HG03064 (cell line): ENCODE measurements around the gene NFATC1.
"Not testable (repeated sequence)": the region's sequence is repeated elsewhere in the genome, so short reads cannot be mapped to it uniquely, and the experiment has no call there.

ENCODE experiments used
- ATAC-seq: cut with Tn5 transposase; IDR thresholded peaks from one replicate; pipeline ENCODE4 v1.9.1; 2021; ENCODE audit warnings: low read depth; ENCODE audit not compliant: unreplicated experiment

NFATC1 gene

DNA sequence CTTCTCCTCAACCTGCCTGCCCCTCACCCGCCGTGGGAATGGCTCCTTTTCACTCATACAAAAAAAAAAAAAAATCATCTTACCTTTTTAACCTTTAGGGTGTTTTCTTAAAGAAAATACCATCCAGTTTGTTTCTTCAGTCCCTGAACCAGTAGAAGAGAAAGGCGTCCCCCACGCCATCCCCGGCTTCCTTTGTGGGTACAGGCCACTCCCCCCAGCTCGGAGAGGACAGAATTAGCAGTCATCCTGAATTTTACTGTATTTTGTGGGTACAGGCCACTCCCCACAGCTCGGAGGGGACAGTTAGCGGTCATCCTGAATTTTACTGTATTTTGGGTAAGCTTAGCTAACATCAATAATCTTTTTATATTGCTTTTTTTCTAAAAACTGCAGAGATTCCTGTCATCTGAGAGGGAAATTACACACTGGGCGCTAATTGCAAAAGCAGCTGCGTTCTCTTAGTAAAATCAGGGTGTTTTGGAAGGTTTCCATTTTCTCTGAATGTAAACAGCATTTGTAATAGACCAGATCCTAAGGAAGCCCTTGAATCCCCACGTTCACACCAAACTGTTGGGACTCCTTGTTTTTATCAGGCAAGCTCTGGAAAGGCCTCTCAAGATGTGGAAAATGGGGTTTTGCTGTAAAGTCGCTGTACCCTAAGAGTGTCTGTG, 72.5 kb downstream of the NFATC1 start:
- ATAC-seq: no peak

DNA sequence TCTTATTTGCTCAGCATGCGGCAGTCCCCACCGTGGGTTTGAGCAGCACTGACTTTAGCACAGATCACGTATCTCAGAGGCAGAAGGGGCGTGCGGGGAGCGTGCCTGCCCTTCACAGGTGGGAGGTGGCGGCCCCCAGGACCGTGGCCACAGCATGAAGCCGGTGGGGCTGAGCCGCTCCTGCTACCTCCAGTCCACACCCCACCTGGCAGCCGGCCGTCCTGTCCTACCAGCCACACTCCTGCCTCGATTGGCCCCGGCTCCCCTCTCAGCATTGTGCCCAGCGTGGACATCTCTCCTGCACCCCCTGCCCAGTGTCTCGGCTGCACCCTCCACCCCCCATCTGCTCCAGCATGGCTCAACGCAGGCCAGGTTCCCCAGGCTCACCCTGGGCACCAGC, 73.6 kb downstream of the NFATC1 start:
- ATAC-seq: no peak

DNA sequence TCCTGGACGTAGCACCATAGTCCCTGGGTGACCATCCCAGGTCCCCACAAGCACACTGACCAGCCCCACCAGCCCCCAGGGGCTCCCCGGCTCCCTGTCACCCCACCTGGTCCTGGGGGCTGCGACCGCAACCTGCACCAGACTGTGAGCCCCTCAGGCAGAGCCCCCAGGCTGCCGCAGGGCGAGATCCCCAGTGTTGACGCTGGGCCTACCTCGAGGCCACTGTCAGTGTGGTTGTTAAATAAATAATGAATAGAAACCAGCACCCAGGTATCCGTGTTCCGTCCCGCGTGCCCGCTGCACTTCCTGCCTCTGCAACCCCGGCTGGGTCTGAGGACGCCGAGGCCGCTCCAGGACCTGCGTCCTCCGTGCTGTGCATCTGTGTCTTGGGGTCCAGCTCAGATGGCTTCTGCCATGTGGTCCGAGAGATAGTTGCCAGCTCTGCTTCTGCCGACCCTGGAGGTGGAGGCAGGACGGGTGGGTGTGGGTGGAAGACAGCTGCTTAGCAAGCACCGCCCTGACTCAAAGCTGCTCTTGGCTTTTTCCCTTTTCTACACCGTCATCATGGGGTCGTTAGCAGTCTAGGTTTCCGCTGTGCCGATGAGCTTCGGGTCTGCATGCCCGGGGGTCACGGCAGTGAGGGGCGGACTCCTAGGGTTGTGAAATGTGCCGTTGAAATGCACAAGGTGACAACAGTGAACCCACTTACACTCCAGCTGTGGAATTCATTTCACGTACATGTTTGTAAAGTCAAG, 74.2 kb downstream of the NFATC1 start:
- no peak for ATAC-seq

DNA sequence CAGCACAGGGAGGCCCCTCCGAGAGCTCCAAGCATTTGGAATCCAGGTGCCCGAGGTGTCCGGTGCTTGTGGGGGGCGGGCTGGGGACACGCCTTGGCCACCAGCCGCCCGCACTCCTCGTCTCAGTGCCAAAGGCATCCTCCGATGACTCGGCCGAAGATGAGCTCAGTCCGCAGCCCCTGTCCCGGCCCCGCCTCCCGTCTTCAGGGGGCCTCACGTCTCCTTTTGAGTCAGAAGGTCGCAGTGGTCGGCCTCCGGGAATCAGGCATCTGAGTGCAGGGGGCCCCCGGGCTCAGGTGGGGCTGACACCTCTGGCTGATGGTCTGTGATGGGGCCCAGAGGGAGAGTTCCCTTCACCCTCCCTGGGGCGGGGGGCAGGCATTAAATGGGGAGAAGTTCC, 74.8 kb downstream of the NFATC1 start:
- no peak for ATAC-seq

DNA sequence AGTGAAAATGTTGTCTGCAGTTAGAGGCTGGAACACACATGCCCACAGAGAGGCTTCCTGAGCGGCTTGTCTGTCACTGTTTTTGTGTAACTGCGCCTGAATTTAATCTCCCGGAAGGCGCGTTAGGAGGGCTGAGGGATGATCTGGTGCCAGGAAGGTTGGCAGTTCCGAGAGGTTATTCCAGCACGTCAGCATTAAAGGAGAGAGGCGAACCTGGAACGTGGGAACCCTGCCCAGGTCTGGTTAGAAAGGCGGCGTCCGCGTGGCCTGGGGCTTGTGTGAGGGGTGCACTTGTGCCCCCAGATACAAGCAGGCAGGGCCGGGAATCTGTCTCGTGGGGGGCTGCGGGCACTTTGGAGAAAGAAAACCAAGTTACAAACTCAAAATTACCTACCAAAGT, 75.3 kb downstream of the NFATC1 start:
- ATAC-seq: no peak

DNA sequence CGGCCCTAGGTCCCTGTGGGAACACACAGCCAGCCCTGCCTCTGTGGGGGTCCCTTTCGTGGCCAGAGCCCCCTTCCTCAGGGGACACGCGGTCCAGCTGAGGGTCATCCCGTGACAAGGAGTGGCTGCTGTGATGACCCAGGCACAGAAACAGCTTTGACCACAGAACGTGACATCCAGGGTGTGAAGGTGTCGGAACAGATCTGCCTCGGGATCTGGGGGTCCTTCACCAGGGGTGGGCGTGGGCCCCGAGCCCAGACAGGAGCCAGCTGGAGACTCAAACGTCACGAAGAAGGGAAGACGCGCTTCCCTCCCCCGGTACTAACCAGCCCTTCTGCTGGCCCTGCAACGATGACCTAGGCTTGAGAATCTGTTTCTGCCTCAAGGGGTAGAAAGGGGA, 75.9 kb downstream of the NFATC1 start:
- no peak for ATAC-seq

DNA sequence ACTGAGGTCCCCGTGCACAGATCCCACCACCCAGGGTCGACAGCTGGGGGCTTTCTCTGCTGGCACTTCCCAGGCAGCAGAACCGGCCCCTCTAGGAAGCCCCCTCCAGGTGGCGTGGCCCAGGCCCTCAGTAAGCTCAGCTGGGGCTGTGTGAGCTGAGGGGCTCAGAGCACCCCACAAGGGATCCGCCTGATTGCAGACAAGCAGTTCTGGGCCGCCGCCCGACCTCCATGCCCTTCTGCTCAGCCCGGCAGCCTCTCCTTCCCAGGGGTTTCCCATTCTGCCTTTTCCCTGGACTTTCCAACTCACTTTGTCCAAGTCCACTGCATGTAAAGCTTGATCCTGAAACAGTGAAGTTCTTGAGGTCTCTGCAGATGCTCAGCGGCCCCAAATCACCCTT, 76.4 kb downstream of the NFATC1 start:
- ATAC-seq: no peak

DNA sequence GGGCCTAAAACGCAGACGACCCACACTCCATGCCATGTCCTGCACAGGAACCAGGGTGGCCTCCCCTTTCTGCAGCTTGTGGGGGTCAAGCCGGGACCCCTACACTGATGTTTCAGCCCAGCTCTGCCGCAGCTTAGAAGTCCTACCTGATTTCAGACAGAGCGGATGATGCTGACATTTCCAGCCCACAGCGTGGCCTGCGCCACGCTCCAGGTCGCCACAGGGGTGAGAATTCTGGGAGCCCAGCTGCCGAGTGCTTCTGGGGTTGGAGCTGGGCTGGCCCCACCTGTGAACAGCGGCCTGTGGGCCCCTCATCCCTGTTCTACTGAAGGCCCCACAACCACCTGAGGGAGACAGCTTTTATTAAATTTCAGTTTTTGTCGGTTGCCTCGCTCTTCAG, 77.2 kb downstream of the NFATC1 start:
- no peak for ATAC-seq

DNA sequence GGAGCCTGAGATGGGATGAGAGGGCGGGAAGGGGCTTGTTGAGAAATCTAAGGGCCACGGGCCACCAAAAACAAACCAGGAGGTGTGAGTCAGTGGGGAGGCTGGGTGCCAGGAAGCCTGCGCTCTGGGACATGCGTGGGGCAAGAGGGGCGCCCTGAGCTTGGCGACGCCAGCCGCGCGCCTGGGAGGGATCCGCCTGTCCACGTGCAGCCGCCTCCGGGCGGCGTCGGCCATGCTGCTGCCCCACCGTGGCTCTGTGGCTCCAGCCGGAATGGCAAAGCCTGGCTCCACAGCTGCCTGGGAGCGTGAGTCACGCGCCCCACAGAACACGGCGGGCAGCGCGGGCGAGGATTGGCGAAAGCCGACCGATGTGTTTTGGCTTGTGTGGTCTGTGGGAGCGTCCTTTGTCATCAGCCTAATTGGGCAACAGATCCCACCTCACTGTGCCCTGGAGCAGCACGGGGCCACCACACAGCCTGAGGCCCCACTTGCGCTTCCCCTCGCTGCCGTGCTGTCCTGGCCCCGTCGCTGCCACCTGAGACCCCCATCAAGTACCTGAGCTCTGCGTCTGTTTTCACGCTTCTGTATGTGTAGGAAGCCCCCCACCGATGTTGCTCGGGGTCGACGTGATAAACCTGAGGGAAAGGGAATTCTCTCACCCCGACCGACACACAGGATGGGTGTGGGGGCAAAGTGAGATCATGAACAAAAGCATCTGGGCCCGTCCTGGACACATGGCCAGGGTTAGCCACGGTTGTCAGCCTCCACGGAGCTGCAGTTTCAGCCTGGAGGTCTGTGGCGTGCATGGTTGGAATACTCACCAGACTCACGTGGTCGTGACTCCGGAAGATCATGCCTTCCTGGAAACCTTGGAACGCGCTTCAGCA, 80.5 kb downstream of the NFATC1 start:
- no peak for ATAC-seq

DNA sequence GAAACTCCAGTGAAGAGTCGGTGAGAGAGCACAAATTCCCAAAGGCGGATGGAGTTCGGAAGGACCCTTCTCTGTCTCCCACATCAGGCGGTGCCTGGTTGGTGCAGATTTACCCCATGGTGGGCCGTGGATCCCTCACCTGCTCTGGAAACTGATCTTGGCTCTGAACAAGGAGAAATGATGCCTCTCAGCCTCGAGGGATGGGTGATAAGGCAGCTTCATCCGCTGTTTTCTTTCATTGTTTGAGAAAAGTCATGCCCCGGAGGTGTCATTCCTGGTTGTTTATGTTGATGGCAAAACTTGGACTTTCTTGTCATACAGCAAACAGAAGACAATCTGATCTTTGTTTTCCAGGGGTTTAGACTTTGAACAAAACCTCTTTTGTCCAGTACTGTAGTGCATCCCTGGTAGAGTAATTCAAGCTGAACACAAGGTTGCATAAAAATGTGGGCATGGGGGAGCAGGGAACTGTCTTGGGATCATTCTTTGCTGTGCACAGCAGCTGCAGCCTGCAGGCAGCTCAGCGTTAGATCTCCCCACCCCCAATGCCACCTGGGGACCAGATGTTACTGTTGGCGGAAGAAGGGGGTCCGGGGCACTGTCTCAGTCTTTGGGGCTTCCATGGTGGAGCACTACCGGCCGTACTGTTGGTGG, 81.3 kb downstream of the NFATC1 start:
- ATAC-seq: no peak

DNA sequence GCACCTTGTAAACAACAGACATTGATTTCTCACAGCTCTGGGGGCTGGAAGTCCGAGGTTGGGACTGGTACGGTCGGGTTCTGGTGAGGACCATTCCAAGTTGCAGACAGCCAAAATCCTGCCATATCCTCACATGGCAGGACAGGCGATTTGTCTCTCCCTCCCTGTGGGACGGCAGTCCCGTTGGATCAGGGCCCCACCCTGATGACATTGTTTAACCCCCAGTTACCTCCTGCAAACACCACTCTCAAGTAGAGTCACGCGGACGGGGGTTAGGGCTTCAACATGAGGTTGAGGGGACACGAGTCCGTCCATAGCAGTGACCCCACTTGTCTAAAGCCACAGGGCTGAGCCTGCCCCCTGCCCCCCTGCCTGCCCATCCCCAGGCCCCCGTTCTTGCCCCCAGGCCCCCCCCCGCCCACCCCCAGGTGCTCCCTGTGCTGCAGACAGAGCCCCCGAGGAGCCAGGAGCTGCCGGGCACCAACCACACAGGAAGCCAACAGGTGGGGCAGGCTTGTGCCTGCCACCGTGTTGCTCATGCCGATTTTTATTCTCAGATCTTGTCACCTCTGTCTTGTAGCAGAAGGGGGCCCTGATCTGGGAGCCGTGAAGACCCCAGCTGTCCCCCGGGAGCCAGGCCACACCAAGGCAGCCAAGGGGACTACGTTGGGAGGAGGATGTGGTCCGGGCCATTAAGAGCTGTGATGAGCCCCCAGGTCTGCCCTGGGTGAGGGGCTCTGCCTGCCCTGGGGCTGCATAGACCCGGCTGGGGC, 82.2 kb downstream of the NFATC1 start:
- no peak for ATAC-seq

DNA sequence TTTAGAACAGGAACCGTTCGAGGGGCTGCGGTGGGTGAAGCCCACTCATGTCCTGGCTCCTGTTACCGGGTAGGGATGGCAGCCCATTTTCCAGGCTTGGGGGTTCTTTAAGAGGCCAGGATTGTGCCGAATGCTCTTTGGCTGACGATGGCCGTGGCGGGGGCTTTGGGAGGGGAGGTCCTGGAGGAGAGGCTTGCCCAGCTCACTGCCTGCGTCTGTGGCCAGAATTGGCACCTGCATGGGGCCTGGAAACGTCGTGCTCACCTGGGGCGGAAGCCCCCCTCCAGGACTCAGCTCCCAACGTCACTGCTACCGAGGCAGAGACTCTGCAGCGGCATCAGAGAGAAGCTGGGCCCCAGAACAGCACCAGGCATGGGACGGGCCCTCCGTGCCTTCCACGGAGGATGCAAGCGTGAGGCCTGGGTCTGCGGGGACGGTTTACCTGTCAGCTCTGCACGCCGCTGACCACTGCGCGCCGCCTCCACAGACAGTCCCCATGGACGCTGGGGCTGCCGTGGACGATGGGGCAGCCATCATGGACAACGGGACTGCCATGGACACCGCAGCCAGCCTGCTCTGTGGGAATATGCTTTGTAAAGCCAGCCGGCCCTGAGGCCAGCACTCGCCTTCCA, 82.9 kb downstream of the NFATC1 start:
- no peak for ATAC-seq

DNA sequence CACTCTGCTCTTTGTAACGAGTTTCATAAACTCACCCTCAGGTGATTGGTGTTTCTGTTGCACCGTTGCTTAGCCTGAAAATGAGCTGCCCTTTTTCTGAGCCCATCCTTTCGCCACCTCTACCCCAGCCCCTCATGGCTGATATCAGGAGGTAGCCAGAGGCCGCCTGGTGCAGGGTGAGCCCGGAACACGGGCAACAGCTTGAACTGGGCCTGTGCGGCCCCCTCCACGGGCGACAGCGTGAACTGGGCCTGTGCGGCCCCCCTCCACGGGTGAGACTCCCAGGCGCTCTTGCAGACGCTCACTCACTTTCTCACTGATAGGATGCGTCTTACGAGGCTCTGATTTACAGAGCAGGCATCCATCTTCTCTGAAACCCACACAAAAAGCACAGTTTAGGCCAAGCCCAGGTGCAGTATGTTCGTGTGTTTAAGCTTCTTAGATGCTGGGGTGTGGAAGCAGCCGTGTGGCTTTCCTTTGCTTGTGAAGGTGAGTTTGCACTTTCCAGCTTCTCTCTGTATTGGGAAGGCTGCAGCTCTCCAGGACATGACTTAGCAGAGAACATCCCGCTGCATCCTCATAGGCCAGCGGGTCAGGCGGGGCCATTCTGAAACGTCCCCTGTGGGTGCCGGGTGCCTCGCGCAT, 83.5 kb downstream of the NFATC1 start:
- ATAC-seq: no peak

DNA sequence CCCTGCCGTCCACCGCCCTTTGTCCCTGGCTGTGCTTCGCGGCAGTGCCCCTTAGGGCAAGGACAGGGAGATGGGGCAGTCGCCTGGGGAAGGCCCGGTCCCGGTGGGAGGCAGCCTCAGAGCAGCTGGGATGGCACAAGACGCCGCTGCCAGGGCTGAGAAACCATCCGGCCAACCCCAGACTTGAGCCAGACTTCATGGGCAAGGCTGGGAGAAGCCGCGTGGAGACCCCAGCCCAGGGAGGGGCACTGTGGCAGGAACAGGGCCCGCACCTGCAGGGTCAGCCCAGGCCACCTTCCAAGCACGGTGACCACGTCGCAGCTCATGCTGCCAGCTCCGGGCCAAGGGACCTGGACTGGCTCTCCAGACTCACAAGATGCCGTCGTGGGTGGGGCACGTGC, 84.0 kb downstream of the NFATC1 start:
- ATAC-seq: no peak

DNA sequence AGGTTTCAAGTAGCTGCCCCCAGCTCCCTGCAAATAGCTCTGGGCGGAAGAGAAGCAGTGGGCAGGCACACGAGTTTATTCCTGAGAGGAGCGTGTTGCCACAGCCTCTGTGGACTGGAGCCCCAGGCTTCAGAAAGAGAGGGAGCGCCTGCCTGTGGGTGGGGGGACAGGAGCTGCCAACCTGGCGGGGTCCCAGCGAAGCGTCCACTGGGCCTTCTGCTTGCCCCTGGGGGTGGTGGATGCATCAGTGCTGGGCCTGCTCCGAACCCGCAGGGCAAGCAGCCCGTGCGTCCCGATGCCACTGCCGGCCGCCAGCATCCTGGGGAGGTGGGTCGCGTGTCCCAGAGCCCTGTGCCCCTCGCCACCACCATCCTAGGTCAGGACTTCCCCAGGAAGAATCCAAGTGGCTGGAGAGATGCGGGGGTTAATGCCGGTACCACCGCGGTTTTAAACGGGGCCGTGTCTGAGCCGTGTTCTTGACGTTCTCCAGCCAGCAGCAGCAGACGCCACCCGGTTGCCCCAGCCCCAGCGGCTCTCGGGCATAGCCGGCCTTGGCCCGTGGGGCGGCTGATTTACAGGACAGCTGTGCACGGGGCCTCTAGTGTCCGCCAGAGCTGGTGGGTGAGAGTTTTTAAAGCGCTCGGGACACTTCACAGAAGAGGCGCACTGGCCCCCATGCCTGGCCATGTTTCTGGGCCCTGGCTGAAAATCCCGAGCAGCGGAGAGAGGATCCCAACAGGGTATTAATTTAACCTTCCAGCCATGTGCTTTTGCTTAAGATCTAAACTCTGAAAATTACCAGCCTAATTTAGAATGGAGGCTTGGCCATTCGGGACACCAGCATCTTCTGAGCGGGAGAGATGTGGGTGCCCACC, 84.7 kb downstream of the NFATC1 start:
- no peak for ATAC-seq

DNA sequence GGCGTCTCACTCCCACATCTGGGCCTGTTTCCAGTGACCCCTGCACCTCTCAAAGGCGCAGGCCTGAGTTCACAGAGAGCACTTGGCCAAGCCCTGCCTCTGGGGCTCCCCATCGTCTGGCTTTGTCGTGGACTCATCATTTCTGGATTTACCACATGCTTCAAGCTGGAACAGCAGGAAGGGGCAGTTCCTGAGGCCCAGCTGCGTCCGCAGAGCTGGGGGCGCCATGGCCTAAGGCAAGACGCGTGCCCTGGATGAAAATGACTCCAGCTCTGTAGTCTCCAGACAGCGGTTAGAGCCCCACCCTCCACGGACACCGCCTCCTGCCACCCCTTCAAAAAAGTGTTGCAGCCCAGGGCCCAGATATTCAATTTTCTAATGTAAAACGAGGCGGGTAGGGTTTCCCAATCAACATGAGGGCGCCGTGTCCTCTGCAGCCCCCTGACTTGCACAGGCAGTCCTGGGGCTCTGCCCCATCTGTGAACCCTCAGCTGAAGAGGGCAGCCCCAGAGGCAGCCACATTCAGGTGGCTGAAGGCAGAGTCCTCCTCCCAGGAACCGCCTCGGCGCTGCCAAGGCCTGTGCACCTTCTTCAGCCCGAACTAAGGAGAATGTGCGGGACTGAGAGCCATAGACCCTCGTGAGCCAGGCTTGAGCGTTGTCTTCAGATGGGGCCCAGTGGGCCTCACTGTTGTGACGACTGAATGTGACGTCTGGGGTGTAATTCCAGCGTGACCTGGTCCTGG, 85.5 kb downstream of the NFATC1 start:
- ATAC-seq: no peak

DNA sequence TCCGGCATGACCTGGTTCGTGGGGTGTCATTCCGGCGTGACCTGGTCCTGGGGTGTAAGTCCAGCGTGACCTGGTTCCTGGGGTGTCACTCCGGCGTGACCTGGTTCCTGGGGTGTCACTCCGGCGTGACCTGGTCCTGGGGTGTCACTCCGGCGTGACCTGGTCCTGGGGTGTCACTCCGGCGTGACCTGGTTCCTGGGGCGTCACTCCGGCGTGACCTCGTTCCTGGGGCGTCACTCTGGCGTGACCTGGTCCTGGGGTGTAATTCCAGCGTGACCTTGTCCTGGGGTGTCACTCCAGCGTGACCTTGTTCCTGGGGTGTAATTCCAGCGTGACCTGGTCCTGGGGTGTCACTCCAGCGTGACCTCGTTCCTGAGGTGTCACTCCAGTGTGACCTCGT, 87.7 kb downstream of the NFATC1 start:
- not testable (repeated sequence) for ATAC-seq
